ENCODE results near the gene PSG6.
"Not testable (repeated sequence)": the region's sequence is repeated elsewhere in the genome, so short reads cannot be mapped to it uniquely, and the experiment has no call there.

Gene PSG6

DNA sequence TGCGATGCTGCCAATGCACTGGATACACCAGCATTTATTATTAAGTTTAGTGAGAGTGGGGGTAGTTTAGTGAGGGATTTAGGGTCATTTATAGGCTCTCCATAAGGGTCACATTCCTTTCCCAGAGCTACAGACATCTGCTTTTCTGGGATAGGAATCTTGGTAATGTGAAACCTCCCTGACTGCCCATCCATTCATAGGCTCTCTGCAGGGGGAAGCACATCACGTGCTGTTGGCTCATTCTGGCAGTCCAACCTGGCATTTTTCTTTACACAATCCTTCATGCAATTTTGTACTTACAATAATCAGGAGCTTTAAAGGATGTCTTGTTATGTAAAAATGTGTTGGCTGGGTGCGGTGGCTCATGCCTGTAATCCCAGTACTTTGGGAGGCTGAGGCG, 17.1 kb downstream of the PSG6 start:
- not testable (repeated sequence) for H3K4me1 ChIP-seq (ENCODE audit: control insufficient read depth in 2 of 2, insufficient read depth in 1 of 2, low read depth in 1 of 2, low read length in 2 of 2); H3K4ac ChIP-seq (ENCODE audit: low read length); H3K18ac ChIP-seq (ENCODE audit: low read length); H3K9ac ChIP-seq (ENCODE audit: low read depth, low read length, poor library complexity); H3K79me1 ChIP-seq (ENCODE audit: low read depth, low read length); H4K91ac ChIP-seq (ENCODE audit: low read depth, low read length, poor library complexity); H3K36me3 ChIP-seq (replicated peaks in 1 of 2; ENCODE audit: control insufficient read depth in 2 of 2, insufficient read depth in 2 of 2, low read length in 2 of 2); H2AFZ ChIP-seq (ENCODE audit: low read length); H3K27me3 ChIP-seq (ENCODE audit: control insufficient read depth in 3 of 3, insufficient read depth in 3 of 3, low read depth in 1 of 3, low read length in 3 of 3); H2BK15ac ChIP-seq (ENCODE audit: low read length); H3K27ac ChIP-seq (replicated peaks; ENCODE audit: low read length); H2BK5ac ChIP-seq (ENCODE audit: low read length); H3K23ac ChIP-seq (ENCODE audit: low read depth, low read length, poor library complexity); H2BK12ac ChIP-seq (ENCODE audit: low read length); H3K14ac ChIP-seq (ENCODE audit: low read length); H2AK5ac ChIP-seq (ENCODE audit: low read depth, low read length); DNase-seq (ENCODE audit: low spot score); H2BK120ac ChIP-seq (ENCODE audit: low read depth, low read length); H4K8ac ChIP-seq (ENCODE audit: low read depth, low read length); H3K4me3 ChIP-seq (ENCODE audit: low read length in 2 of 2); H3K4me2 ChIP-seq (ENCODE audit: insufficient read depth, low read length, poor library complexity, severe bottlenecking); H3K9me3 ChIP-seq (replicated peaks in 1 of 2; ENCODE audit: control insufficient read depth in 2 of 2, insufficient read depth in 1 of 2, low read depth in 1 of 2, low read length in 2 of 2)
- no CpG with 5 or more reads among the region's 4 CpGs for WGBS, 2 donors (ENCODE audit: extremely low coverage in 2 of 2, insufficient read length in 2 of 2, insufficient replicate concordance in 1 of 2)

DNA sequence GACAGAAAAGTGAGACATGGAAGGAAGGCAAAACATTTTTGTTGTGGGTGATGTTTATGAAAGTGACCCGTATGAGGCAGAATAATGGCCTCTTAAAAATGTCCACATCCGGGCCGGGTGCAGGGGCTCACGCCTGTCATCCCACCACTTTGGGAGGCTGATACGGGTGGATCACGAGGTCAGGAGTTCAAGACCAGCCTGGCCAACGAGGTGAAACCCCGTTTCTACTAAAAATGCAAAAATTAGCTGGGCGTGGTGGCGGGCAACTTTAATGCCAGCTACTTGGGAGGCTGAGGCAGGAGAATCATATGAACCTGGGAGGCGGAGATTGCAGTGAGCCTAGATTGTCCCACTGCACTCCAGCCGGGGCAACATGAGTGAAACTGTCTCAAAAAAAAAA, 18.0 kb downstream of the PSG6 start:
- not testable (repeated sequence) for H4K8ac ChIP-seq (ENCODE audit: low read depth, low read length); H3K9ac ChIP-seq (ENCODE audit: low read depth, low read length, poor library complexity)

DNA sequence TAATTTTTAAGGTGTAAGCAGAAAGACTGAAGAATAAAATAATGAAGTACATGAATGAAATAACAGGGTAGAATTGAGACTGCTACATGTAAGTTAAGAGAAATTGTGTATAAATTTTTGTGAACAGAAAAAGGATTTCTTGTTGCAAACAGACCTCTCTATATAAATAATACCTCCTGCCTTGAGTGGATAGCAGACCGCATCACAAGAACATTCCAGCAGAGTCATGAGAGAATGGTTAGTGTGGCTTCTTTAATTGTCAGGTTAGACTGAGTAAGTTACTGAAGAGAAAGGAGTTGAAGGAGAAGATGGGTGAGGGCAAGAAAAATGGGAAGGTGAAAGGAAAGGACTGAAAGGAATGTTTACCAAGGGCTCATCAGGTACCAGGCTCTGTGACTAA, 18.6 kb downstream of the PSG6 start:
- H2AK5ac ChIP-seq (ENCODE audit: low read depth, low read length); H3K14ac ChIP-seq (ENCODE audit: low read length); DNase-seq (ENCODE audit: low spot score); H3K9ac ChIP-seq (ENCODE audit: low read depth, low read length, poor library complexity); H3K4me2 ChIP-seq (ENCODE audit: insufficient read depth, low read length, poor library complexity, severe bottlenecking); H3K23ac ChIP-seq (ENCODE audit: low read depth, low read length, poor library complexity); H4K8ac ChIP-seq (ENCODE audit: low read depth, low read length); H3K4ac ChIP-seq (ENCODE audit: low read length); H3K27ac ChIP-seq (replicated peaks; ENCODE audit: low read length); H2BK120ac ChIP-seq (ENCODE audit: low read depth, low read length); H3K4me3 ChIP-seq (ENCODE audit: low read length in 2 of 2); H2BK15ac ChIP-seq (ENCODE audit: low read length); H3K79me1 ChIP-seq (ENCODE audit: low read depth, low read length); H3K9me3 ChIP-seq (replicated peaks in 1 of 2; ENCODE audit: control insufficient read depth in 2 of 2, insufficient read depth in 1 of 2, low read depth in 1 of 2, low read length in 2 of 2); H2BK12ac ChIP-seq (ENCODE audit: low read length); H2AFZ ChIP-seq (ENCODE audit: low read length); H3K18ac ChIP-seq (ENCODE audit: low read length); H3K27me3 ChIP-seq (ENCODE audit: control insufficient read depth in 3 of 3, insufficient read depth in 3 of 3, low read depth in 1 of 3, low read length in 3 of 3); H2BK5ac ChIP-seq (ENCODE audit: low read length); H4K91ac ChIP-seq (ENCODE audit: low read depth, low read length, poor library complexity); H3K4me1 ChIP-seq (ENCODE audit: control insufficient read depth in 2 of 2, insufficient read depth in 1 of 2, low read depth in 1 of 2, low read length in 2 of 2); H3K36me3 ChIP-seq (replicated peaks in 1 of 2; ENCODE audit: control insufficient read depth in 2 of 2, insufficient read depth in 2 of 2, low read length in 2 of 2): not testable (repeated sequence)
- no CpG with 5 or more reads among the region's 1 CpG for WGBS, 2 donors (ENCODE audit: extremely low coverage in 2 of 2, insufficient read length in 2 of 2, insufficient replicate concordance in 1 of 2)

More for the DNA sequence above, 18.0 kb downstream of the PSG6 start:
- not testable (repeated sequence) for H2BK120ac ChIP-seq (ENCODE audit: low read depth, low read length); H2AK5ac ChIP-seq (ENCODE audit: low read depth, low read length); H3K27ac ChIP-seq (replicated peaks; ENCODE audit: low read length); H3K4me2 ChIP-seq (ENCODE audit: insufficient read depth, low read length, poor library complexity, severe bottlenecking); H3K4me3 ChIP-seq (ENCODE audit: low read length in 2 of 2); H3K27me3 ChIP-seq (ENCODE audit: control insufficient read depth in 3 of 3, insufficient read depth in 3 of 3, low read depth in 1 of 3, low read length in 3 of 3); H2BK15ac ChIP-seq (ENCODE audit: low read length); H4K91ac ChIP-seq (ENCODE audit: low read depth, low read length, poor library complexity); H3K9me3 ChIP-seq (replicated peaks in 1 of 2; ENCODE audit: control insufficient read depth in 2 of 2, insufficient read depth in 1 of 2, low read depth in 1 of 2, low read length in 2 of 2); DNase-seq (ENCODE audit: low spot score); H3K79me1 ChIP-seq (ENCODE audit: low read depth, low read length); H3K18ac ChIP-seq (ENCODE audit: low read length); H3K4me1 ChIP-seq (ENCODE audit: control insufficient read depth in 2 of 2, insufficient read depth in 1 of 2, low read depth in 1 of 2, low read length in 2 of 2); H3K14ac ChIP-seq (ENCODE audit: low read length); H2BK12ac ChIP-seq (ENCODE audit: low read length); H3K36me3 ChIP-seq (replicated peaks in 1 of 2; ENCODE audit: control insufficient read depth in 2 of 2, insufficient read depth in 2 of 2, low read length in 2 of 2); H3K23ac ChIP-seq (ENCODE audit: low read depth, low read length, poor library complexity); H2BK5ac ChIP-seq (ENCODE audit: low read length); H3K4ac ChIP-seq (ENCODE audit: low read length); H2AFZ ChIP-seq (ENCODE audit: low read length)
- no CpG with 5 or more reads among the region's 12 CpGs for WGBS, 2 donors (ENCODE audit: extremely low coverage in 2 of 2, insufficient read length in 2 of 2, insufficient replicate concordance in 1 of 2)

DNA sequence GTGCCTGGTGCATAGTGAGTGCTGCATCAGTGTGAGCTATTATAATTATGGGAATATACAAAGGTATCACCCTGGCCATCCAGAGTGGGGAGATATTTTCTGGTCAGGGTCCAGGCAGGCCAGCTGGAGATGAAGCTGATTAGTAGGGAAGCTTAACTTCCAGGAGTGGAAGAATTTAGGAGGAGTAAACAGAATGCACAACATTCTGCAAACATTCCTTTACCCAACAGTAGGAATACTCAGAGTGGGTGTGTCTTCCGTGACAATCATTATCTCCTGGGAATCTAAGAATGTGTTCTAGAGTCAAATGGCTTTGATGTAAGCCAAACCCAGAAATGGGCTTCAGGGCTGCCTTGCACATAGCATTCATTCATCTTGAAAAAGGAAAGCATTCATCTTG, 19.0 kb downstream of the PSG6 start:
- not testable (repeated sequence) for H3K4ac ChIP-seq (ENCODE audit: low read length); H3K36me3 ChIP-seq (replicated peaks in 1 of 2; ENCODE audit: control insufficient read depth in 2 of 2, insufficient read depth in 2 of 2, low read length in 2 of 2); H4K8ac ChIP-seq (ENCODE audit: low read depth, low read length); H3K27ac ChIP-seq (replicated peaks; ENCODE audit: low read length); H3K4me1 ChIP-seq (ENCODE audit: control insufficient read depth in 2 of 2, insufficient read depth in 1 of 2, low read depth in 1 of 2, low read length in 2 of 2); H3K79me1 ChIP-seq (ENCODE audit: low read depth, low read length); H3K23ac ChIP-seq (ENCODE audit: low read depth, low read length, poor library complexity); H2BK120ac ChIP-seq (ENCODE audit: low read depth, low read length); H2BK5ac ChIP-seq (ENCODE audit: low read length); H3K4me3 ChIP-seq (ENCODE audit: low read length in 2 of 2); H2BK15ac ChIP-seq (ENCODE audit: low read length); H2AK5ac ChIP-seq (ENCODE audit: low read depth, low read length); DNase-seq (ENCODE audit: low spot score); H3K27me3 ChIP-seq (ENCODE audit: control insufficient read depth in 3 of 3, insufficient read depth in 3 of 3, low read depth in 1 of 3, low read length in 3 of 3); H3K9me3 ChIP-seq (replicated peaks in 1 of 2; ENCODE audit: control insufficient read depth in 2 of 2, insufficient read depth in 1 of 2, low read depth in 1 of 2, low read length in 2 of 2); H3K4me2 ChIP-seq (ENCODE audit: insufficient read depth, low read length, poor library complexity, severe bottlenecking); H2BK12ac ChIP-seq (ENCODE audit: low read length); H3K14ac ChIP-seq (ENCODE audit: low read length); H3K18ac ChIP-seq (ENCODE audit: low read length); H3K9ac ChIP-seq (ENCODE audit: low read depth, low read length, poor library complexity); H4K91ac ChIP-seq (ENCODE audit: low read depth, low read length, poor library complexity); H2AFZ ChIP-seq (ENCODE audit: low read length)
- no CpG with 5 or more reads among the region's 1 CpG for WGBS, 2 donors (ENCODE audit: extremely low coverage in 2 of 2, insufficient read length in 2 of 2, insufficient replicate concordance in 1 of 2)
